Natural killer cell (primary cell): ENCODE measurements around the gene ZNF431. TPM values are rescaled to one million over a fixed set of nuclear protein-coding genes. Genes with fewer than 3 reads are reported as not detected.

Experiments used
- ATAC-seq, 3 donors: fragments of 150-1000 bp in 2 of 3; fragments of 200-7000 bp in 1 of 3; cut with Tn5 transposase; 1 replicate in 1 of 3; 2 replicates in 2 of 3; pipeline ENCODE4 v1.10.0; 2021; ENCODE audit warnings: mild to moderate bottlenecking in 2 of 3, moderate library complexity in 2 of 3
- DNase-seq, 2 donors: peaks; one replicate each; pipeline versions ENCODE4 v3.0.0 to v3.0.0-alpha.2; 2013 to 2021; ENCODE audit warnings: mixed read lengths in 1 of 2
- H3K27ac ChIP-seq: one replicate; pipeline ENCODE4 v1.5.1; 2013; ENCODE audit warnings: mild to moderate bottlenecking, low read length
- H3K27me3 ChIP-seq: one replicate; pipeline ENCODE4 v1.6.1; 2013; ENCODE audit warnings: low read length; ENCODE audit not compliant: control insufficient read depth, insufficient read depth
- H3K36me3 ChIP-seq: one replicate; pipeline ENCODE4 v1.6.1; 2013; ENCODE audit warnings: low read length; ENCODE audit not compliant: control insufficient read depth, insufficient read depth
- H3K4me1 ChIP-seq: one replicate; pipeline ENCODE4 v1.6.1; 2013; ENCODE audit warnings: low read length; ENCODE audit not compliant: control insufficient read depth, insufficient read depth
- H3K4me3 ChIP-seq: one replicate; pipeline ENCODE4 v1.5.1; 2013; ENCODE audit warnings: low read length
- H3K9me3 ChIP-seq: one replicate; pipeline ENCODE4 v1.6.1; 2013; ENCODE audit warnings: low read length; ENCODE audit not compliant: control insufficient read depth, insufficient read depth
- H3K27ac Mint-ChIP-seq, 2 donors: one replicate each; pipeline ENCODE4 v1.8.0; 2022; ENCODE audit warnings: mild to moderate bottlenecking in 2 of 2, mixed read lengths in 2 of 2, moderate library complexity in 1 of 2
- H3K27me3 Mint-ChIP-seq, 2 donors: one replicate each; pipeline ENCODE4 v1.8.0; 2022; ENCODE audit warnings: low read depth in 2 of 2, mixed read lengths in 2 of 2
- H3K36me3 Mint-ChIP-seq: one replicate; pipeline ENCODE4 v1.8.0; 2022; ENCODE audit warnings: mixed read lengths
- H3K4me1 Mint-ChIP-seq, 2 donors: one replicate each; pipeline ENCODE4 v1.8.0; 2022; ENCODE audit warnings: mixed read lengths in 2 of 2
- H3K4me3 Mint-ChIP-seq: one replicate; pipeline ENCODE4 v1.8.0; 2022; ENCODE audit warnings: mild to moderate bottlenecking, moderate library complexity, mixed read lengths
- H3K9me3 Mint-ChIP-seq, 2 donors: one replicate each; pipeline ENCODE4 v1.8.0; 2022; ENCODE audit warnings: mixed read lengths in 2 of 2
- WGBS: methylation state at CpG from one replicate; pipeline ENCODE4 v1.1.7; 2013; ENCODE audit warnings: missing lambda C conversion rate; ENCODE audit not compliant: insufficient coverage; 5-methylcytosine and 5-hydroxymethylcytosine counted together
- intact Hi-C: fragments of 100-400 bp; cut with micrococcal nuclease; formaldehyde crosslinking; loops from one replicate; pipeline ENCODE4 v1.14.2; 2022
- total RNA-seq, 4 donors: library from RNA; stranded (reverse); fragments of 120-200 nt in 1 of 4; gene quantifications; one replicate each; pipeline versions ENCODE4 v1.2.3 to v1.2.4, GENCODE V29; 2013 to 2022
- TF ChIP-seq, protein P1 (sequence below): fragments of 200-600 bp; IDR thresholded peaks from one replicate; pipeline ENCODE4 v1.8.0; 2022; ENCODE audit warnings: antibody characterized with exemption

Gene ZNF431
- total RNA-seq, 3 donors from 2014 or later (not counting 1 experiment from before 2014, with no cell fraction given), result 30.1 to 39.7 (median 30.4) TPM

DNA sequence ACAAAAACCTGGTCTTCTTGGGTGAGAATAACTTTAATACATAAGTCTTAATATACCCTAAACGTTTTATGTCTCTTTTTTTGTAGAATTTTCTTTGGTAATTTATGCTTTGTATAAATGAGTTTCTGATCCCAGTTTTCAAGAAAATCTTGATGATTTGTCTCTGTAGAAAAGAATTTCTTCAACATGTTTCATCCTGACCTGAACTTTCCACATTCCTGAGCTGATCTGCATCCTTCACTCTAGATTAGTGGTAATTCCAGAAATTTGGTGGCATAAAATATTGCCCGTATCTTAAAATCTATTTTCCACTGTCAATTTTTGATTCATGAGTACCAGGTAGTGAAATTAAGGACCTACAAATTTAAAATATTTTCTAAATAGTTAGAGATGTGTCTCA is 43.5 kb upstream of the ZNF431 start:
- Mint-ChIP-seq H3K36me3 (no peaks in the 10 kb centered on the region), H3K27ac (no peak overlapping the region), H3K4me1 (peaks cover 22 to 24% of the 10 kb centered on the region in 2 donors), H3K9me3 (no peaks in the 10 kb centered on the region), H3K4me3 (no peak overlapping the region), H3K27me3 (no peaks in the 10 kb centered on the region)
- H3K27me3 ChIP-seq, result no peaks in the 10 kb centered on the region
- no peak for ATAC-seq
- H3K9me3 ChIP-seq, result no peaks in the 10 kb centered on the region
- no peak for DNase-seq
- H3K27ac ChIP-seq, result no peak overlapping the region
- intact Hi-C loops, result no loop called here
- no peaks in the 10 kb centered on the region for H3K36me3 ChIP-seq
- no peak overlapping the region for H3K4me3 ChIP-seq
- TF ChIP-seq, protein P1, sequence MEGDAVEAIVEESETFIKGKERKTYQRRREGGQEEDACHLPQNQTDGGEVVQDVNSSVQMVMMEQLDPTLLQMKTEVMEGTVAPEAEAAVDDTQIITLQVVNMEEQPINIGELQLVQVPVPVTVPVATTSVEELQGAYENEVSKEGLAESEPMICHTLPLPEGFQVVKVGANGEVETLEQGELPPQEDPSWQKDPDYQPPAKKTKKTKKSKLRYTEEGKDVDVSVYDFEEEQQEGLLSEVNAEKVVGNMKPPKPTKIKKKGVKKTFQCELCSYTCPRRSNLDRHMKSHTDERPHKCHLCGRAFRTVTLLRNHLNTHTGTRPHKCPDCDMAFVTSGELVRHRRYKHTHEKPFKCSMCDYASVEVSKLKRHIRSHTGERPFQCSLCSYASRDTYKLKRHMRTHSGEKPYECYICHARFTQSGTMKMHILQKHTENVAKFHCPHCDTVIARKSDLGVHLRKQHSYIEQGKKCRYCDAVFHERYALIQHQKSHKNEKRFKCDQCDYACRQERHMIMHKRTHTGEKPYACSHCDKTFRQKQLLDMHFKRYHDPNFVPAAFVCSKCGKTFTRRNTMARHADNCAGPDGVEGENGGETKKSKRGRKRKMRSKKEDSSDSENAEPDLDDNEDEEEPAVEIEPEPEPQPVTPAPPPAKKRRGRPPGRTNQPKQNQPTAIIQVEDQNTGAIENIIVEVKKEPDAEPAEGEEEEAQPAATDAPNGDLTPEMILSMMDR, result no peak
- no CpG with 5 or more reads among the region's 2 CpGs for WGBS
- H3K4me1 ChIP-seq, result no peaks in the 10 kb centered on the region

DNA sequence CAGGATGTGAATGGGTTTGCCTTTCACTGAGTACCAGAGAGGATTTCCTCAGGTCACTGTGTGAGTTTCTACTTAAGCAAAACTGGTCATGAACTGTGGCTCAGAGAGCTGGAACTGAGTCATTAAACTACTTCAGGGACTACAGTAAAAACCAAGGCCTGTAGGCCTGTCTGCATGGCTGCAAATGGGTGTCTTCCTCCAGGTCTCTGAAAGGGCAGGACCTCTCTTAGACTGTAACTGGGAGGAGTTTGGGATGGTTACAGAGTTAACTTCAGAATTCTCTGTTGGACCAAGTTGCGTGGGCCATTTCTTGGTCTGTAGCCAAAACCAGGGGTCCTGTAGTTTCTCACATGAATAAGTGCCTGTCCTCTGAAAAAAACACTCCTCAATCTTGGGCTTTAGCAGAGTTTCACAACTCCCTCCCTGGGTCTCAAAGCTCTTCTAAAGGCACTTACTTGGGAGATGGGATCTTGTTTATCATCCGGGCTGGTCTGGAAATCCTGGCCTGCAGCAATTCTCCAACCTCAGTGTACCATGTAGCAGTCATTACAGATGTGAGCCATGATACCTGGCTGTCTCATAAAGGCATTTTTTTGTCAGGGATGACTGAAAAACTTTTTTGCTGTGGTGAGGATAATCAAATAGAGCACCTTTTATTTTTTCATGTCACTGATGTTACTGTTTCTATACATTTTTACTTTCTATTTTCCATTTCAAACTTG is 40.2 kb upstream of the ZNF431 start:
- 92% methylated on average over 2 of the region's 2 CpGs for WGBS
- no peaks in the 10 kb centered on the region for H3K4me1 ChIP-seq
- TF ChIP-seq, protein P1, result no peak
- Mint-ChIP-seq H3K27me3 (no peaks in the 10 kb centered on the region), H3K4me1 (no peaks in the 10 kb centered on the region), H3K9me3 (no peaks in the 10 kb centered on the region), H3K4me3 (no peak overlapping the region), H3K27ac (no peak overlapping the region), H3K36me3 (no peaks in the 10 kb centered on the region)
- H3K27me3 ChIP-seq, result no peaks in the 10 kb centered on the region
- no peak overlapping the region for H3K4me3 ChIP-seq
- intact Hi-C loops, result no loop called here
- no peak for DNase-seq
- no peaks in the 10 kb centered on the region for H3K36me3 ChIP-seq
- ATAC-seq, result no peak
- H3K9me3 ChIP-seq, result no peaks in the 10 kb centered on the region
- H3K27ac ChIP-seq, result no peak overlapping the region

DNA sequence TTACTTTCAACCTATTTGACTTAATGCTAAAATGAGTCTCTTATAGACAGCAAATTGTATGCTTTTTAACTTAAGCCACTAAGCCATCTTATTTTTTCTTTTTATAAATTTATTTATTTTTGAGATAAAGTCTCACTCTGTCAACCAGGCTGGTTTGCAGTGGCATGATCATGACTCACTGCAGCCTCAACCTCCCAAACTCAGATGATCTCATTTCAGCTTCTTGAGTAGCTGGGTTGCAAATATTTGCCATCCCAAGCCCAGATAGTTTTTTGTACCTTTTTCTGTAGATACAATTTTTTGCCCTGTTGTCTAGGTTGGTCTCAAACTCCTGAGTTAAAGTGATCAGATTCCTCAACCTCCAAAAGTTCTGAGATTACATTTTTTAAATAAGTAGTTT is 32.7 kb upstream of the ZNF431 start:
- Histone ChIP-seq H3K36me3 (no peaks in the 10 kb centered on the region), H3K4me3 (no peak overlapping the region), H3K27ac (no peak overlapping the region), H3K4me1 (no peaks in the 10 kb centered on the region), H3K9me3 (peaks cover 5% of the 10 kb centered on the region), H3K27me3 (no peaks in the 10 kb centered on the region)
- Mint-ChIP-seq H3K9me3 (peaks cover 2 to 8% of the 10 kb centered on the region in 2 donors), H3K4me3 (no peak overlapping the region), H3K4me1 (peaks cover 0 to 14% of the 10 kb centered on the region in 2 donors), H3K36me3 (peaks cover 2% of the 10 kb centered on the region), H3K27me3 (no peaks in the 10 kb centered on the region), H3K27ac (no peak overlapping the region)
- no peak for DNase-seq
- ATAC-seq, result no peak
- intact Hi-C loops, result no loop called here
- TF ChIP-seq, protein P1, result no peak

DNA sequence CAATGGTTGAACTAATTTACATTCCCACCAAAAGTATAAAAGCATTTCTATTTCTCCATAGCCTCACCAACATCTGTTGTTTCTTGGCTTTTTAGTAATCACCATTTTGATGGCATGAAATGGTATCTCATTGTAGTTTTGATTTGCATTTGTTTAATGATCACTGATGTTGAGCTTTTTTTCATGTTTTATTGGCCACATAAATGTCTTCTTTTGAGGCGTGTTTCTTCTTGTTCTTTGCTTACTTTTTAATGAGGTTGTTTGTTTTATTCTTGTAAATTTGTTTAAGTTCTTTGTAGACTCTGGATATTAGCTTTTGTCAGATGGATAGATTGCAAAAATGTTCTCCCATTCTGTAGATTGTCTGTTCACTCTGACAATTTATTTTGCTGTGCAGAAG is 31.7 kb upstream of the ZNF431 start:
- no peak overlapping the region for H3K27ac ChIP-seq
- no peaks in the 10 kb centered on the region for H3K27me3 ChIP-seq
- WGBS, result 100% methylated on average over 1 of the region's 1 CpG
- H3K4me3 ChIP-seq, result no peak overlapping the region
- peaks cover 8 to 15% of the 10 kb centered on the region in 2 donors for H3K9me3 Mint-ChIP-seq
- H3K36me3 Mint-ChIP-seq, result peaks cover 12% of the 10 kb centered on the region
- ATAC-seq (no peak), DNase-seq (no peak)
- TF ChIP-seq, protein P1, result no peak
- H3K4me1 ChIP-seq, result no peaks in the 10 kb centered on the region
- no peaks in the 10 kb centered on the region for H3K36me3 ChIP-seq
- H3K27ac Mint-ChIP-seq, result no peak overlapping the region
- H3K9me3 ChIP-seq, result peaks cover 7% of the 10 kb centered on the region
- intact Hi-C loops, result no loop called here
- peaks cover 0 to 14% of the 10 kb centered on the region in 2 donors for H3K4me1 Mint-ChIP-seq
- no peak overlapping the region for H3K4me3 Mint-ChIP-seq
- no peaks in the 10 kb centered on the region for H3K27me3 Mint-ChIP-seq
